Measurements from ENCODE around the gene RAB4A. TPM values are rescaled to one million over a fixed set of nuclear protein-coding genes. Genes with fewer than 3 reads are reported as not detected.

The RAB4A gene
- polyA plus RNA-seq, 3 donors, result 22.3 to 34.8 (median 34.5) TPM

DNA sequence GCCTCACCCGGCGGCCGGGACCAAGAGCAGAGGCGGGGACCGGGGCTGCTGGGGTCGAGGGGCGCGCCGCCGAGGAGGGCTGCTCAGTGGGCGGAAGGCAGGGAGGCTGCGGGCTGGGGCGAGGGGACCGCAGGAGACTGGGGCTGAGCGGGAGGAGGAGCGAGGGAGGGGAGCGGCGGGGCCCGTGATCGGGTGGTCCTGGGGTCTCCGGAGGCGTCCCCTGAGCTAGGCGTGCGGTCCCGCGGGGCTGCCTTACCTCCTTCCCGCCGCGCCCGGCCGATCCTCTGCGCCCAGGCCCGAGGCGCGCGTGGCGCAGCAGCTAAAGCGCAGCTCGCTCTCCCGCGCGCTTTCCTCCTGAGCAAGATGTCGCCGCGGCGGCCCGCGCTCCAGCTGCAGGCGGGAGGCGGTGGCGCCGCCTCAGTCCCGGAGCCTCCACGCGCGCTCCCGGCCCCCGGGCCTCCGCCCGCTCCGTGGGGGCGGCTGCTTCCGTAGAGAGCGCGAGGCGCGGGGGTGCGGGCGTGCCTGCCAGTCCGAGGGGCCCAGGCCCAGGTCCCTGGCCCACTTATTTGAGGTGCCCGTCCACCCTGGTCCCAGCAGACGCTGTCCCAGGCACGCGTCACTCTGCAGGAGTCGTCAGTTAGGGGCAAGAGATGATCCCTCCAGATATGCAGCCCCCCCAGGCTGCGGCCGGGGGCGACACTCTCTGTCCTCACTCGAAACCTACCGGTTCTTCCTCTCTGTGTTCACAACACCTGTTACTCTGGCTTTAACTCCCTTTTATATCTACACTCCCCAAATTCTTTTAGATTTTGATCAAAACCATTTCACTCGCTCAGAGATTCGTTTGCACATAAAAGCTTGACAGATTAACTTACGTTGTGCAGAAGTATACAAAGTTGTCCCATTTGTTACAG, 72.0 kb downstream of the RAB4A start, which contains the start of gene CCSAP:
Gene CCSAP, minus strand, starts transcription at position 392 of the 914 bp plus-strand sequence. CDS start 582 bp downstream, outside the sequence.
- peaks cover 0 to 6% (median 4%) of the 10 kb centered on the region in 7 donors for H3K9me3 Mint-ChIP-seq
- peaks cover 4 to 13% (median 10%) of the 10 kb centered on the region in 3 donors for H3K27me3 Mint-ChIP-seq (ENCODE audit: low read depth in 3 of 3)
- H3K9ac ChIP-seq (ENCODE audit: insufficient read depth, low read length, poor library complexity, severe bottlenecking), result peak within 1 kb of the TSS; percentile 93
- peaks cover 38 to 52% of the 10 kb centered on the region in 2 donors for H3K4me1 ChIP-seq (ENCODE audit: control insufficient read depth in 1 of 2, insufficient read depth in 2 of 2, low read length in 2 of 2)
- peaks cover 49% of the 10 kb centered on the region for H3K4me1 Mint-ChIP-seq
- H3K4me3 Mint-ChIP-seq, result peak within 1 kb of the TSS; percentile 91 to 93
- H3K36me3 Mint-ChIP-seq, result peaks cover 5 to 6% of the 10 kb centered on the region in 2 donors
- H2AFZ ChIP-seq (ENCODE audit: insufficient read depth, low read depth, low read length, poor library complexity, severe bottlenecking), result peak within 1 kb of the TSS; percentile 96
- peak within 1 kb of the TSS; percentile 47 to 93 (median 84) for H3K4me3 ChIP-seq (replicated peaks in 1 of 3; ENCODE audit: low read depth in 2 of 3, low read length in 3 of 3)
- intact Hi-C loops (cut with micrococcal nuclease), result loop anchor here (2.0 to 5.0 kb wide), 3 partner anchors 71 to 170 kb away; partner anchors contain the start of gene RAB4A (in 1 of the 2)
- peak within 1 kb of the TSS; percentile 87 to 97 (median 94) for H3K27ac Mint-ChIP-seq
- no peak for TF ChIP-seq CTCF (IDR thresholded peaks at IDR 0.05)
- H3K4me2 ChIP-seq (replicated peaks; ENCODE audit: extremely low read depth, low read length, poor library complexity, severe bottlenecking), result peak within 1 kb of the TSS; percentile 93
- under 1% methylated on average over 83 of the region's 83 CpGs for WGBS (ENCODE audit: insufficient coverage)
- no peaks in the 10 kb centered on the region for H3K36me3 ChIP-seq (replicated peaks in 1 of 2; ENCODE audit: control insufficient read depth in 1 of 2, insufficient read depth in 2 of 2, low read length in 2 of 2)
- H3K79me2 ChIP-seq (ENCODE audit: insufficient read depth, low read length), result peaks cover 42% of the 10 kb centered on the region
- H3K27ac ChIP-seq (ENCODE audit: low read depth in 1 of 2, low read length in 2 of 2), result peak within 1 kb of the TSS; percentile 69 to 79
- H3K27me3 ChIP-seq (ENCODE audit: control insufficient read depth in 2 of 2, insufficient read depth in 2 of 2, low read length in 2 of 2), result no peaks in the 10 kb centered on the region
- DNase-seq, result peak; percentile 22 to 40 (median 39)
- no peaks in the 10 kb centered on the region for H3K9me3 ChIP-seq (replicated peaks in 1 of 2; ENCODE audit: control insufficient read depth in 1 of 2, insufficient read depth in 1 of 2, low read length in 2 of 2)
- H4K20me1 ChIP-seq (ENCODE audit: insufficient read depth, low read length), result peaks cover 16% of the 10 kb centered on the region

GRCh38 chr1:229344139-229344538, 73.2 kb downstream of the RAB4A start:
- WGBS (ENCODE audit: insufficient coverage), result 91% methylated on average over 10 of the region's 16 CpGs
- intact Hi-C loops (cut with micrococcal nuclease), result loop anchor here (5.0 kb wide), 2 partner anchors 72 to 77 kb away; partner anchors contain the start of gene RAB4A (in 1 of the 2)
- Mint-ChIP-seq H3K27ac (no peak overlapping the region), H3K4me3 (peak overlapping the region; percentile 91 to 93), H3K36me3 (peaks cover 0 to 5% of the 10 kb centered on the region in 2 donors), H3K9me3 (peaks cover 0 to 6% (median 4%) of the 10 kb centered on the region in 7 donors), H3K4me1 (peaks cover 37% of the 10 kb centered on the region), H3K27me3 (ENCODE audit: low read depth in 3 of 3) (peaks cover 4 to 13% (median 12%) of the 10 kb centered on the region in 3 donors)
- peak overlapping the region in 1 of 3 experiments; percentile 84 for H3K4me3 ChIP-seq (replicated peaks in 1 of 3; ENCODE audit: low read depth in 2 of 3, low read length in 3 of 3)
- TF ChIP-seq CTCF (IDR thresholded peaks at IDR 0.05), result no peak
- no peaks in the 10 kb centered on the region for H3K27me3 ChIP-seq (ENCODE audit: control insufficient read depth in 2 of 2, insufficient read depth in 2 of 2, low read length in 2 of 2)
- no peak for DNase-seq
- H3K27ac ChIP-seq (ENCODE audit: low read depth in 1 of 2, low read length in 2 of 2), result no peak overlapping the region
- H3K79me2 ChIP-seq (ENCODE audit: insufficient read depth, low read length), result peaks cover 29% of the 10 kb centered on the region
- peaks cover 15% of the 10 kb centered on the region for H4K20me1 ChIP-seq (ENCODE audit: insufficient read depth, low read length)
- H3K9me3 ChIP-seq (replicated peaks in 1 of 2; ENCODE audit: control insufficient read depth in 1 of 2, insufficient read depth in 1 of 2, low read length in 2 of 2), result no peaks in the 10 kb centered on the region
- H3K4me2 ChIP-seq (replicated peaks; ENCODE audit: extremely low read depth, low read length, poor library complexity, severe bottlenecking), result peak overlapping the region; percentile 93
- no peaks in the 10 kb centered on the region for H3K36me3 ChIP-seq (replicated peaks in 1 of 2; ENCODE audit: control insufficient read depth in 1 of 2, insufficient read depth in 2 of 2, low read length in 2 of 2)
- H3K9ac ChIP-seq (ENCODE audit: insufficient read depth, low read length, poor library complexity, severe bottlenecking), result no peak overlapping the region
- H3K4me1 ChIP-seq (ENCODE audit: control insufficient read depth in 1 of 2, insufficient read depth in 2 of 2, low read length in 2 of 2), result peaks cover 29 to 41% of the 10 kb centered on the region in 2 donors
- H2AFZ ChIP-seq (ENCODE audit: insufficient read depth, low read depth, low read length, poor library complexity, severe bottlenecking), result no peak overlapping the region

Data from CD14-positive monocyte (primary cell).